GM21717 (cell line): ENCODE measurements around the gene ADAM22.
A peak's percentile ranks its signal among the peaks of the same experiment; 100 is the strongest.
"Not testable (repeated sequence)": the region's sequence is repeated elsewhere in the genome, so short reads cannot be mapped to it uniquely, and the experiment has no call there.

Source experiments
- ATAC-seq: cut with Tn5 transposase; IDR thresholded peaks from one replicate; pipeline ENCODE4 v1.9.1; 2021; ENCODE audit warnings: mild to moderate bottlenecking, moderate library complexity; ENCODE audit not compliant: unreplicated experiment

The ADAM22 gene, protein sequence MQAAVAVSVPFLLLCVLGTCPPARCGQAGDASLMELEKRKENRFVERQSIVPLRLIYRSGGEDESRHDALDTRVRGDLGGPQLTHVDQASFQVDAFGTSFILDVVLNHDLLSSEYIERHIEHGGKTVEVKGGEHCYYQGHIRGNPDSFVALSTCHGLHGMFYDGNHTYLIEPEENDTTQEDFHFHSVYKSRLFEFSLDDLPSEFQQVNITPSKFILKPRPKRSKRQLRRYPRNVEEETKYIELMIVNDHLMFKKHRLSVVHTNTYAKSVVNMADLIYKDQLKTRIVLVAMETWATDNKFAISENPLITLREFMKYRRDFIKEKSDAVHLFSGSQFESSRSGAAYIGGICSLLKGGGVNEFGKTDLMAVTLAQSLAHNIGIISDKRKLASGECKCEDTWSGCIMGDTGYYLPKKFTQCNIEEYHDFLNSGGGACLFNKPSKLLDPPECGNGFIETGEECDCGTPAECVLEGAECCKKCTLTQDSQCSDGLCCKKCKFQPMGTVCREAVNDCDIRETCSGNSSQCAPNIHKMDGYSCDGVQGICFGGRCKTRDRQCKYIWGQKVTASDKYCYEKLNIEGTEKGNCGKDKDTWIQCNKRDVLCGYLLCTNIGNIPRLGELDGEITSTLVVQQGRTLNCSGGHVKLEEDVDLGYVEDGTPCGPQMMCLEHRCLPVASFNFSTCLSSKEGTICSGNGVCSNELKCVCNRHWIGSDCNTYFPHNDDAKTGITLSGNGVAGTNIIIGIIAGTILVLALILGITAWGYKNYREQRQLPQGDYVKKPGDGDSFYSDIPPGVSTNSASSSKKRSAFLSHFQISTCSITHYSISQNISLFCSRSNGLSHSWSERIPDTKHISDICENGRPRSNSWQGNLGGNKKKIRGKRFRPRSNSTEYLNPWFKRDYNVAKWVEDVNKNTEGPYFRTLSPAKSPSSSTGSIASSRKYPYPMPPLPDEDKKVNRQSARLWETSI

DNA sequence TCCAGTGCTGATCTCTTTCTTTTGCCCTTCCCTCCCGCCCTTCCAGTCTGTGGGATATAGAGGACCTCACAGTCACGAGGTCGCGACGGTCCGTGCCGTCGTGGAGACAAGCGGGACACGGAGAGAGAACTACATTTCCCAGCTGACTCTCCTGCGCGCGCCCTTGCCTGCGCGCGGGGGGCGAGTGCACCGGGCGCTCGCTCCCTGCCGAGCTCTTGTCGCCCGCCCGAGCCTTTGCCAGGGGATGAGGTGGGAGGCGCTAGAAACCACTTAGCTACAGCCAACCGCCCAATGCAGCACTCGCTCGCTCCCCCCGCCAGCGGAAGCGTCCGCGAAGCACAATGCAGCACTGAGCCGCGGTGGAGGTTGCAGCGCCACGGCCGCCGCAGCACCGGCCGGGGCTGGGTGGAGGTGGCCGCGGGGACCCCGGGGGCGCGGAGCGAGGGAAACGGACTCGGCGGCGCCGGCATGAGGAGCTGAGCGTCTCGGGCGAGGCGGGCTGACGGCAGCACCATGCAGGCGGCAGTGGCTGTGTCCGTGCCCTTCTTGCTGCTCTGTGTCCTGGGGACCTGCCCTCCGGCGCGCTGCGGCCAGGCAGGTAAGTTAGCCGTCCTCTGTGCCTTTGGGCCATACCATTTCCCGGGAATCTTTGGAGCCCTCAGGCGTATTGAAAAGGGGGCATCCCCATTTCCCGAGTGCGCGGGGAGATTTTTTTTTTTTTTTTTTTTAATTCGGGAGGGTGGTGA, at the start of gene ADAM22:
TSS of gene ADAM22 (plus strand) at position 299 of the 746 bp plus-strand sequence. CDS start at position 514, 215 bp downstream.
- ATAC-seq: peak; percentile 99

DNA sequence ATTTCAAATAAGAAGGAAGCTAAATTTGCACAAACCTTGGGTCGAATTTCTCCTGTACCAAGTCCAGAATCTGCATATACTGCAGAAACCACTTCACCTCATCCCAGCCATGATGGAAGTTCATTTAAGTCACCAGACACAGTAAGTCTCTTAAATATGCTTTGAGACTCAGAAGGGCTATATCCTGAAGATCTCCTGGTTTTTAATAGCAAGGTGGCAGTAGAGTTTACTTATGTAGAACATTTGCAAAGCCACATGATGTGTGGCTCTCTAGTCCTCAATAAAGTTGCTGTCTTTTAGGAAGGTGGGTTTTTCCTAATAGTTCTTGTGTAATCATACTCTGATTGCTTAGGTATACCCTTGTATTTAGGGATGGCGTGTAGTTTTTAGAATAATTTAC, 49.0 kb upstream of the ADAM22 start:
- ATAC-seq: no peak

DNA sequence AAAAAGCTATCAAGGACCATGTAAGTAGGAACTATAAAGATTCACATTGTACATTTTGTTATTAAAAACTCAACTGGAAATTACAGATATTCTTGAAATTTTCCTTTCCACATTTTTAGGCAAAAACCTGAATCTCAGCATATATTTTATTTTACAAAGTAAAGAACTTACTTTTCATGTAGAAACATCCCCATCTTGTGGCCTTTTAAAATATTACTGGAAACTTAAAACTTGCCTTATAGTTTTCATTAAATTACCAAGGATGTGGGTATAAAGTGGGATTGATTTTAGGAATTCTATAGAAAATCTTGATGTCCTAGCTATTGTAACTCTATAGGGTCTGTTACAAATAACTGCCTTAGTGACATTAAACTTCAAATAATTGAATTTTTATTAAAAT, 47.2 kb upstream of the ADAM22 start:
- no peak for ATAC-seq

DNA sequence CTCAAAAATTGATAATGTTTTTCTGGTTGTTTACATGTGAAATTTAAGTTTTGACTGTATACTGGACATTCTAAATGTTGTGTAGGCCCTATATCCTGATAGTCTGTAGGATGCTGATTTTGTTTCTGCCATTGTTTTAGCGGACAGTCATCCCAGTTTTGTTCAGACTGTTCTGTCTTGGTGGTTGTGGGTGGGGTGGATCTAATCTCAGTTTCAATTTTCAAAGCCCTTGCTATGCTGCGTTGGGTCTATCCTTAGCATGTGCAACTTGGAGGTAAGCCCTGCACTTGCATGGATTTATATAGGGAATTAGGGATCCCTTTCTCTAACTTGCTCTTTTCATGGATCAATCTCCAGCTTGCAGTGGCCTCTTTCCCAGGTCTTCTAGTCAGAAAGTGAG, 38.7 kb upstream of the ADAM22 start:
- no peak for ATAC-seq

DNA sequence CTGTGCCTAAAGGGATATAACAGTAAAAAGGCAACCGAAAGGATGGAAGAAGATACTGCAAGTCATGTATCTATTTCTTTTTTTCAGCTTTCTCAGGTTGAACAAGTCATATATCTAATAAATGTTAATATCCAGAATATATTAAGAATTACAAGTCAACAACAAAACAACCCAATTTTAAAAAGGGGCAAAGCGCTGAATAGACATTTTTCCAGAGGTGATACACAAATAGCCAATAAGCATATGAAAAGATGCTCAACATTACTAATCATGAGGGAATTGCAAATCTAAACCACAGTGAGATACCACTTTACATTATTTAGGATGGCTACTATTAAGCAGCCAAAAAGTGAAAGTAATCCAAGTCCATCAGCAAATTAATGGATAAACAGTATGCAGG, 34.8 kb upstream of the ADAM22 start:
- no peak for ATAC-seq

DNA sequence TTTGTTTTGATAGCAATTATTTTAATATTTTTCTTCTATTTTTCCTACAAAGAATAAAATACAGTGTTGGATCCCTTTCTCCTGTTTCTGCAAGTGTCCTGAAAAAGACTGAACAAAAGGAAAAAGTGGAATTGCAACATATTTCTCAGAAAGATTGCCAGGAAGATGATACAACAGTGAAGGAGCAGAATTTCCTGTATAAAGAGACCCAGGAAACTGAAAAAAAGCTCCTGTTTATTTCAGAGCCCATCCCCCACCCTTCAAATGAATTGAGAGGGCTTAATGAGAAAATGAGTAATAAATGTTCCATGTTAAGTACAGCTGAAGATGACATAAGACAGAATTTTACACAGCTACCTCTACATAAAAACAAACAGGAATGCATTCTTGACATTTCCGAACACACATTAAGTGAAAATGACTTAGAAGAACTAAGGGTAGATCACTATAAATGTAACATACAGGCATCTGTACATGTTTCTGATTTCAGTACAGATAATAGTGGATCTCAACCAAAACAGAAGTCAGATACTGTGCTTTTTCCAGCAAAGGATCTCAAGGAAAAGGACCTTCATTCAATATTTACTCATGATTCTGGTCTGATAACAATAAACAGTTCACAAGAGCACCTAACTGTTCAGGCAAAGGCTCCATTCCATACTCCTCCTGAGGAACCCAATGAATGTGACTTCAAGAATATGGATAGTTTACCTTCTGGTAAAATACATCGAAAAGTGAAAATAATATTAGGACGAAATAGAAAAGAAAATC, 26.7 kb upstream of the ADAM22 start:
- not testable (repeated sequence) for ATAC-seq

DNA sequence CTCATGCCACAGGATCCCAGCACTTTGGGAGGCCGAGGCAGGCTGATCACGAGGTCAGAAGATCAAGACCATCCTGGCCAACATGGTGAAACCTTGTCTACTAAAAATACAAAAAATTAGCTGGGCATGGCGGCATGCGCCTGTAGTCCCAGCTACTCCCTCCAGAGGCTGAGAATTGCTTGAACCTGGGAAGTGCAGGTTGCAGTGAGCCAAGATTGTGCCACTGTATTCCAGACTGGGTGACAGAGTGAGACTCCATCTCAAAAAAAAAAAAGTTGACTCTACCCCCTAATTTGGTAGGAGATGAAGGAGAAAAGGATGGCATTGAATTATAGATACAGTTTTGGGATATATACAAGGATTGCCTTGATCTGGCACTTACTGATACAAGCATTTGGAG, 25.2 kb upstream of the ADAM22 start:
- not testable (repeated sequence) for ATAC-seq

DNA sequence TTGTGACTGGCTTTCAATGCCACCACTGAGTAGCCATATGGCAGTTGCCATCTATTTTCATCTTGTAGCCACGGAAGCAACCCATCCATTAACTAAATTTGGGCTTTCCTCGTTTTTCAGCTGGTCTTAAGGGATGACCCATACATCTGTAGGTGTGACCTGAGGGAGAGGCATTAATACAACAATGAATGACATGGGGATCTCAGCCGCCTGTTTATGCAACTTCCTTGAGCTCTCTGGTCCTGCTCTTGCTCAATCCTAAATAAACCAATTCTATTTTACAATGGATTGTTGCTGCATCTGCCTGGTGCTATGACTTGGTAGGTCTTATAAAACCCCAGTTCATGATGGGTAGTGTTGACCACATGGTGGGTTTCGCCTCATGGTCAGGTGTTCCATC, 21.9 kb upstream of the ADAM22 start:
- ATAC-seq: no peak

DNA sequence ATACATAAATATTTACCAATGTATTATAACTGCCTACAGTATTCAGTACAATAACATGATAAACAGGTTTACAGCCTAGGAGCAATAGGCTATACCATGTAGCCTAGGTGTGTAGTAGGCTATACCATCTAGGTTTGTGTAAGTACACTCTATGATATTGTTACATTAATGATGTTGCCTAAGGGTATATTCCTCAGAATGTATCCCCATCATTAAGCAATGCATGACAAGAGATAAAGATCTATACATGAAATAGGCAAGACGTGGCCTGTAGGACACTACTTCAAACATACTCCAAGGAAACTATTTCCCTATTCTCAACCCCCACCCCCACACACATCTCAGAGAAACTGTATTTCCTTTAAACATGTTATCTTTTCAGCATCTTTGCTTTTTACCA, 15.3 kb upstream of the ADAM22 start:
- no peak for ATAC-seq

DNA sequence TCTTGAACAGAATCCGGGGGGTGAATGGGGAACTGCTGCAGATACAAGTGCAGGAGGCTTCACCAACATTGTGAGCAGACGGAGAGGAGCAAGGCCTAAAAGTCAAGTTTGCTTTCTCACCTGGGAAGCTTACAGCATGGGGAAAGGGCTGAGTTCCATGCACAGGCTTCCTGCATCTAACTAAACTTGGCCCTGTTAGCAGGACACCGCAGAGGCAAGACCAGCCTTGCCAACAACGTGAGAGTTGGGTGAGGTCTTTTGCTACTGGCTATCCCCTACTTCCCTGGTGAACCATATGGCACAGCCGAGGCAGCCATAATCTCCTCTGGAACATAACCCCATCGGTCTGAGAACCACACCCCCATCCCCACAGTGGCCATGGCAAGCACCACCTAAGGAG, 14.2 kb upstream of the ADAM22 start:
- ATAC-seq: no peak

DNA sequence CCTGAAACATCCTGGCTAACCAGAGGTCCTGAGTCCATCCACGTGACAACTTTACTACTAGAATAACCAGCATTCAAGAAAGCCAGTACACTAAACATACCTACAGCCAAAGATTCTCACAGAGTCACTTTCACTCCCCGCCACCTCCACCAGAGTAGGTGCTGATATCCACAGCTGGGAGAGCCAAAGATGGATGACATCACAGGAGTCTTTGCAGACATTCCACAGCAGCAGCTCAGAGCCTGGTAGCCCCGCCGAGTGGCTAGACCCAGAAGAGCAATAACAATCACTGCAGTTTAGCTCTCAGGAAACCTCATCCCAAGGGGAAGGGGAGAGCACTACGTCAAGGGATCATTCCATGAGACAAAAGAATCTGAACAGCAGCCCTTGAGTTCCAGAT, 13.5 kb upstream of the ADAM22 start:
- ATAC-seq: no peak

DNA sequence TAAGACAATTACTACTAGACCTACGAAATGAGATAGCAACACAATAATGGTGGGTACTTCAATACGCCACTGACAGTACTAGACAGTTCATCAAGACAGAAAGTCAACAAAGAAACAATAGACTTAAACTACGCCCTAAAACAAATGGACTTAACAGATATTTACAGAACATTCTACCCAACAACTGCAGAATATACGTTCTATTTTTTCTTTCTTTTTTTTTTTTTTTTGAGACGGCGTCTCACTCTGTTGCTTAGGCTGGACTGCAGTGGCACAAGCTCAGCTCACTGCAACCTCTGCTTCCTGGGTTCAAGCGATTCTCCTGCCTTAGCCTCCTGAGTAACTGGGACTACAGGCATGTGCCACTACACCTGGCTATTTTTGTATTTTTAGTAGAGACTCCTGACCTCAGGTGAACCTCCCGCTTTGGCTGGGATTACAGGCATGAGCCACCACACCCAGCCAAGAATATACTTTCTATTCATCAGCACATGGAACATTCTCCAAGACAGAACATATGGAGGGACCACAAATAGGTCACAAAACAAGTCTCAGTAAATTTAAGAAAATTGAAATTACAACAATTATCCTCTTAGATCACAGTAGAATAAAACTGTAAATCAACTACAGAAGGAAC, 11.2 kb upstream of the ADAM22 start:
- ATAC-seq: not testable (repeated sequence)

DNA sequence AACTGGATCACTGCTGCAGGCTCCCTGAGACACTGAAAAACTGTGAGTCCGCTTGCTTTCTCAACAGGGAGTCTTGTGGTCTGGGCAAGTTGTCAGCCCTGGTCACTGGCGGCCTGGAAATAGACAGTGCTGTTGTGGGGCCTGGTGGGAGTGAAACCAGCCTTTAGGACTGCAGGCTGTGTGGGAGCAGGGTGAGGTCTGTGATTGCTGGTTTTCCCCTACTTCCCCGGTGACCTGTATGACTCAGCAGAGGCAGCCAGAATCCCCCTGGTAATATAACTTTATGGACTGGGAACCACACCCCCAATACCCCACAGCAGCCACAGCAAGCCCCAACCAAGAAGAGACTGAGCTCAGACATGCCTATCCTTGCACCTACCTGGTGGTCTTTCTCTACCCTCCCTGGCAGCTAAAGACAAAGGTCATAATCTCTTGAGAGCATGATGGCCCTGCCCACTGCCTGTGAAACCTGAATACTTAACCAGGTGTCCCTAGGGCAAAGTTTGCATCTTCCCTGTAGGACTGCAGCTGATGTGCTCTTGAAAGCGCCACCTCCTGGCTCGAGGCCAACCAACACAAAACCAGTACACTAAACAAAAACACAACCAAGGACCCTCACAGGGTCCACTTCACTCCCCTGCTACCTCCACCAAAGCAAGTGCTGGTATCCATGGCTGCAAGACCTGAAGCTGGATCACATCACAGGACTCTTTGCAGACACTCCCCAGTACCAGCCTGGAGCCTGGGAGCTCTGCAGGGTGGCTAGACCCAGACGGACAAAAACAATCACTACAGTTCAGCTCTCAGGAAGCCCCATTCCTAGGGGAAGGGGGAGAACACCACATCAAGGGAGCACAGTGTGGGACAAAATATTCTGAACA, 7.2 kb upstream of the ADAM22 start:
- peak; percentile 98 for ATAC-seq

DNA sequence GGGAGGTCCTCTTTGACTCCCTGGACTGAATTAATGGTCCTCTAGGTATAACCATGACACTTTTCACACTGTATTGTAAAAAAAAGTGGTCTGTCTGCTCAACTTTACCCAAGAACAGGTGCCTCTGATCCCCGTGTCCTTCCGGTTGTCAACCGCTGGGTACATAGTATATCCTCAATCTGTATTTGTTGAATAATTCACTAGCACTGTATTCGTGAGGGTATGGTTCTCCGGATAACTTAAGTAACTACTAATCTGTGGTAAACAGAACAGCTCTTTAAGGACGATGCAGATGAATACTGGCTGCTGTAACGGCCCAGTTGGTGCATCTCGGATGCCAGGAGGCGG, 472 bp upstream of the ADAM22 start:
- peak; percentile 6 for ATAC-seq

DNA sequence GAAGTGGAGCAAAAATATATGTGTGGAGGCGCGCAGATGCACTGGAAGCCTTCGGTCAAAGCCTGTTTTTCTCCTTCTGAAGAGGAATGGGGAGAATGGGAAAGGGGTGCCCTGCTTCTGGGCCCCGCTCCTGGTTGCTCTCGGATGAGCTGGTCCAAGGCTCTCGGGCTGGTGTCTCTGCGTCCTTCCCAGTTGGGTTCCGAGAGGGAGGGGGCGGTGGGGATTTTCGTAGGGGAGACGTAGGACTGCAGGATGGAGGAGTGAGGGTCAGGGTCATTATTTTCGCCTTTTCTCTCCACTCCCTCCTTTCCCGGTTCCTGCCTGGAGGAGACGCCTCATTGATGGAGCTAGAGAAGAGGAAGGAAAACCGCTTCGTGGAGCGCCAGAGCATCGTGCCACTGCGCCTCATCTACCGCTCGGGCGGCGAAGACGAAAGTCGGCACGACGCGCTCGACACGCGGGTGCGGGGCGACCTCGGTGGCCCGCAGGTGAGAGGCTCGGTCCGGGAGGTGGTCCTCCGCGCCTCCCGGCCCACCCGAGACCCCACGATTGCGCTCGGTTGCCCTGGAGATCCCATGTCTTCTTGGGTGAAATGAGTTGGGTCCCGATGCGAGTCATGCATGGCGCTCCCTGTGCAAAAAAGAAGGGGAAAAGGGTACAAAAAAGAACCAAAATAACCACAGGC, 790 bp downstream of the ADAM22 start:
- ATAC-seq: peak; percentile 7

DNA sequence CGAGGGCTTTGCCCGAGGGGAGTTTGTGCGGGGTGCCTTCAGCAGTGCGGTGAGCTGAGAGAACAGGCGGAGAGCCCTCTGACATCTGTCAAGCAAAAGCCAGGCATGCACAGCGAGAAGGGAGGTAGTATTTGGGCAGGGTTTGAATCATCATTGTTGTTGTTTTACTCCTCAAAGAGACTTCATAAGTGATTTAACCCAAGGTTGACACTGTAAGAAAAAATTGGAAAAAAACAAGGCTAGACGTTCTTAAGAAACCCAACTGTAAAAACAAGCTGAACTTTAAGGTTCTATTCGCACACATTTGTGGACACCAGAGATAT, 1.3 kb downstream of the ADAM22 start:
- ATAC-seq: no peak

DNA sequence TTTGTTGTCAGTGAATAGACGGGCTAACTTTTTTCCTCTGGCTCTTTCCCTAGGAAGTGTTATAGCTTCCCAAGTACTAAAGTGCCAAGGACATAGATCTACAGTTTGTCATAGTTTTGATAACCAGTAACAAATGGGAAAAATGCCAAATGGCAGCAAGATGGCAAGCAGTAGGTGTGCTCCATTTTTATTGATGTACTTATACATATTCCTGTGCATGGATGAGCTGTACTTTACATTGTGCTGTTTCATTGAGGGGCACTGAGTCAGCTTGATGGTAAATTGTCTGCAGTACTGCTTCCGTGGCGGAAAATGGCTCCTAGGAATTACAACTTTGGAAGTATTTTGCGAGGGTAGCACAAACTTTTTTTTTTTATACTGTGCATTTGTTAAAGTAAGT, 7.1 kb downstream of the ADAM22 start:
- no peak for ATAC-seq

DNA sequence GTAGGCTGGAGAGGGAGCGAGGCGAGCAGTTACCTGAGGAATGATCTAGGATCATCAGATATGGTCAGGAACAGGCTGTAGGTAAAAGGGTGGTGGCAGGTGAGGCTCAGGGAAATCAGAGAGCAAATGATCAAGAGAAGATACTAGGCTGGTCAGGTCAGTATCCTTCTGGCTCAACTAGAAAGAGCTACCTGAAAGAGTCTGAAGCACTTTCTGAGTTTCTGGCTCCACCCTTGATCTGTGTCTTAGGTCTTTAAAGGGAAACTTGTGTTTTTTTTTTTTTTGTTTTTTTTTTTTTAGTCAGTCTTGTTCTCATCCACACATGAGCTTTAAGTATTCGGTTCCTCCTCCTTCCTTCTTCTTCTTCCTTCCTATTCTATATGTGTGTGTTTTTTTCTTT, 10.5 kb downstream of the ADAM22 start:
- ATAC-seq: no peak

DNA sequence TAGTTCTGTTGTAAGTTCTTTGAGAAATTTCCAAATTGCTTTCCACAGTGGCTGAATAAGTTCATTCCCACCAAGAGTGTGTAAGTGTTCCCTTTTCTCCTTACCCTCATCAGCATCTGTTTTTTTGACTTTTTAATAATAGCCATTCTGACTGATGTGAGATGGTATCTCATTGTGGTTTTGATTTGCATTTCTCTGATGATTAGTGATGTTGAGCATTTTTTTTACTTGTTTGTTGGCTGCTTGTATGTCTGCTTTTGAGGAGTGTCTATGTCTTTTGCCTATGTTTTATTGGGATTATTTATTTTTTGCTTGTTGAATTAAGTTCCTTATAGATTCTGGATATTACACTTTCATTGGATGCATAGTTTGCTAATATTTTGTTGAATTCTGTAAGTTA, 11.9 kb downstream of the ADAM22 start:
- ATAC-seq: not testable (repeated sequence)
